HepG2 (cell line): Measurements from ENCODE around the gene FAM163B. TPM values are rescaled to one million over a fixed set of nuclear protein-coding genes. Genes with fewer than 3 reads are reported as not detected.

Experiments used
- ATAC-seq: fragments of 200-7000 bp; cut with Tn5 transposase; 3 replicates; pipeline ENCODE4 v1.9.1; 2020; ENCODE audit warnings: mild to moderate bottlenecking, moderate library complexity
- BruUV-seq: library from RNA; stranded (reverse); fragments of 400-500 nt; replicated peaks from 2 replicates; lab custom pipeline; 2021; lab: Mats Ljungman, UMichigan
- CTCF ChIA-PET: fragments of 300-600 bp; formaldehyde crosslinking; extraction: SDS; loops from one replicate; lab custom pipeline; 2021; ENCODE audit warnings: low total read pairs, inconsistent platforms, low intra/inter-chr PET ratio; lab: Yijun Ruan, JAX
- POLR2A ChIA-PET: fragments of 350-600 bp; sonication (Branson Sonifier 250); formaldehyde crosslinking; loops from one replicate; lab custom pipeline; 2020; ENCODE audit warnings: antibody characterized with exemption, inconsistent platforms; lab: Yijun Ruan, JAX
- DNase-seq: peaks from one replicate; pipeline ENCODE4 v3.0.0-alpha.2; 2015; ENCODE audit warnings: low spot score
- FAIRE-seq: peaks from 3 replicates; lab custom pipeline; 2011; peaks lifted over from hg19 to GRCh38; lab: Jason Lieb, UNC
- H2AFZ ChIP-seq: one replicate; pipeline ENCODE4 v1.6.1; 2011; ENCODE audit warnings: low read length, inconsistent platforms
- H3K27ac ChIP-seq: fragments of 300-600 bp; 3 replicates; pipeline ENCODE4 v1.8.0; 2011; ENCODE audit warnings: mixed run types, mild to moderate bottlenecking, mixed read lengths, low read length, inconsistent platforms; ENCODE audit not compliant: insufficient read depth; ENCODE audit errors: extremely low read length
- H3K27me3 ChIP-seq, 2 experiments: fragments of 200-600 bp in 1 of 2; 2 replicates in 1 of 2; 3 replicates in 1 of 2; pipeline versions ENCODE4 v1.6.0 to v1.8.0; 2011; ENCODE audit warnings: low read length in 2 of 2, mild to moderate bottlenecking in 2 of 2, moderate library complexity in 2 of 2, inconsistent platforms in 1 of 2; ENCODE audit not compliant: insufficient read depth in 2 of 2, control insufficient read depth in 1 of 2
- H3K36me3 ChIP-seq, 2 experiments: fragments of 200-600 bp in 1 of 2; replicated peaks in 1 of 2; 2 replicates in 1 of 2; 3 replicates in 1 of 2; pipeline versions ENCODE4 v1.5.1 to v1.8.0; 2011; ENCODE audit warnings: low read length in 2 of 2, inconsistent platforms in 1 of 2; ENCODE audit not compliant: insufficient read depth in 2 of 2, control insufficient read depth in 1 of 2
- H3K4me1 ChIP-seq: 2 replicates; pipeline ENCODE4 v1.5.1; 2012; ENCODE audit warnings: low read length, inconsistent platforms; ENCODE audit not compliant: insufficient read depth
- H3K4me2 ChIP-seq: 2 replicates; pipeline ENCODE4 v1.6.0; 2011; ENCODE audit warnings: low read depth, low read length, inconsistent platforms
- H3K4me3 ChIP-seq, 3 experiments: fragments of 200-600 bp in 1 of 3; sonication (generic), shearing (Covaris generic) in 1 of 3; replicated peaks in 1 of 3; 2 replicates each; pipeline ENCODE4 v1.5.1; 2011 to 2016; ENCODE audit warnings: low read length in 3 of 3, inconsistent platforms in 2 of 3, low read depth in 2 of 3, mild to moderate bottlenecking in 2 of 3, control low read depth in 1 of 3, mixed read lengths in 1 of 3; ENCODE audit not compliant: insufficient read depth in 1 of 3
- H3K79me2 ChIP-seq: one replicate; pipeline ENCODE4 v1.6.1; 2011; ENCODE audit warnings: low read length, inconsistent platforms; ENCODE audit not compliant: insufficient read depth
- H3K9ac ChIP-seq: 2 replicates; pipeline ENCODE4 v1.6.0; 2011; ENCODE audit warnings: mild to moderate bottlenecking, low read depth, low read length, inconsistent platforms; ENCODE audit not compliant: insufficient read depth
- H3K9me3 ChIP-seq: 2 replicates; pipeline ENCODE4 v1.5.1; 2012; ENCODE audit warnings: mild to moderate bottlenecking, low read length
- H4K20me1 ChIP-seq: 2 replicates; pipeline ENCODE4 v1.6.0; 2011; ENCODE audit warnings: inconsistent platforms, mild to moderate bottlenecking, low read length, moderate library complexity; ENCODE audit not compliant: insufficient read depth
- ELF4 ChIP-seq: sonication (generic); formaldehyde crosslinking; IDR thresholded peaks from 2 replicates; pipeline ENCODE4 v1.5.0; 2020; ENCODE audit warnings: missing genetic modification reagents, mild to moderate bottlenecking, moderate library complexity, borderline replicate concordance
- PHF5A ChIP-seq: IDR thresholded peaks from one replicate; pipeline ENCODE4 v1.6.1; 2018; ENCODE audit warnings: low read depth, missing genetic modification reagents; ENCODE audit not compliant: unreplicated experiment
- POLR2AphosphoS2 ChIP-seq: IDR thresholded peaks from 2 replicates; pipeline ENCODE4 v1.6.1; 2011; ENCODE audit warnings: low read depth, low read length, improper control_type of control experiment
- RBM22 ChIP-seq: fragments of 200-400 bp; formaldehyde crosslinking; optimal IDR thresholded peaks from 2 replicates; pipeline ENCODE3; 2017; ENCODE audit warnings: mild to moderate bottlenecking, low read length, moderate library complexity
- SOX13 ChIP-seq, 3 experiments: fragments of 450-650 bp in 1 of 3; sonication (generic) in 1 of 3; formaldehyde crosslinking in 1 of 3; IDR thresholded peaks in 2 of 3; conservative IDR thresholded peaks in 1 of 3; 2 replicates each; pipeline versions ENCODE4 v1.5.0 to v1.6.1; 2016 to 2020; ENCODE audit warnings: antibody characterized with exemption in 1 of 3, mild to moderate bottlenecking in 1 of 3, missing compliant biosample characterization in 1 of 3, missing genetic modification reagents in 1 of 3, moderate library complexity in 1 of 3
- TOPORS ChIP-seq: sonication (generic); formaldehyde crosslinking; IDR thresholded peaks from 2 replicates; pipeline ENCODE4 v1.8.0; 2023; ENCODE audit warnings: mild to moderate bottlenecking, missing genetic modification reagents
- ZNF230 ChIP-seq: sonication (generic); formaldehyde crosslinking; IDR thresholded peaks from 2 replicates; pipeline ENCODE4 v1.4.0; 2020; ENCODE audit warnings: mild to moderate bottlenecking, missing genetic modification reagents
- ZNF768 ChIP-seq: sonication (generic); formaldehyde crosslinking; IDR thresholded peaks from 2 replicates; pipeline ENCODE4 v1.4.0; 2020; ENCODE audit warnings: missing genetic modification reagents
- whole genome bisulfite sequencing: methylation state at CpG from one replicate; pipeline ENCODE4 v1.1.6; 2017; ENCODE audit warnings: low lambda C conversion rate; 5-methylcytosine and 5-hydroxymethylcytosine counted together
- in situ Hi-C: cut with HindIII; loops from 2 replicates; pipeline ENCODE4 v1.10.0; 2017; ENCODE audit warnings: low pct_unique_long_range_greater_than_20kb; ENCODE audit not compliant: extremely low pct_ligation_motif_present
- intact Hi-C: fragments of 100-400 bp; cut with micrococcal nuclease; formaldehyde crosslinking; loops from one replicate; pipeline ENCODE4 v1.10.0; 2022; ENCODE audit not compliant: unreplicated experiment
- polyA plus RNA-seq, 8 experiments: library from polyadenylated mRNA; depleted of rRNA in 3 of 8; stranded (reverse) in 7 of 8; unstranded in 1 of 8; fragments of >200 nt; fragmentation: Illumina TruSeq in 4 of 8; extraction: Trizol in 4 of 8; gene quantifications; 2 replicates each; pipeline versions ENCODE4 v1.2.1 to v1.2.3, GENCODE V29; 2011 to 2016; ENCODE audit warnings: low read depth in 4 of 8, missing spikeins in 1 of 8, mixed read lengths in 1 of 8; ENCODE audit not compliant: insufficient read depth in 1 of 8
- total RNA-seq, 5 experiments: library from RNA; depleted of rRNA; stranded (reverse); fragments of >200 nt; fragmentation: Illumina TruSeq; extraction: Trizol; gene quantifications; 2 replicates each; pipeline ENCODE4 v1.2.3, GENCODE V29; 2016; ENCODE audit warnings: low read depth in 1 of 5

FAM163B gene
- total and polyA plus RNA-seq, 2 of the 13 experiments (the other 11 are each of a cell fraction or from before 2014, with no cell fraction given): not detected

DNA sequence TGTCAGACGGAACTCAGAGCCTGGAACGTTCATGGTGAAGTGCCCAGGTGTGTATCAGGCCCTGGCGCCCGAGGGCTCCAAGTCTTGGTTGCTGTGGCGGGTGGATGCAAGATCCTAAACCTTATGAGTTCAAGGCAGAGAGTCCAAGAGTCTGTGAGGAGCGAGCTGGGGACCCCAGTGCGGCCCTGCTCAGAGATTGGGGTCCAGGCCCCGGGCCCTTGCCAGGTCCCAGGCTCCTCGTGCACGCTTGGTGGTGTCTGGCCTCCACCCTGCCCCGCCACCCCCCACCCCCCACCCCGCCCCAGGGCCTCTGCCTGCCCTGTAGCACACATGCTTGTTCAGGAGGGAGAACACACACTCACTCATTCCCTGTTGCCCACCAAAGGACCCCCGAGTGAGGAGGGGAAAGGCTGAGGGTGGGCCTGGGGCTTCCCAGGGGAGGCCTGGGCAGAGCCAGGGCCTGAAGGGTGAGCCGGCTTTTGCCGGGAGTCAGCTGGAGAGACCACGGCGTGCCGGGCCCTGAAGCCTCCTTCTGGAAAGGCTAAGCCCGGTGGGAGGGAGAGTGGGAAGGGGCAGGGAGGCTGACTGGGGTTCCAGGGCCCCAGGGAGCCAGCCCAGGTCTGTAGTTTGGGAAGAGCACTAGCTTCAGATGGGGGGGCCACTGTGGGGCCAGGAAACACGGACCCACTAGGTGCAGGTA lies 37.1 kb downstream of the FAM163B start:
- intact Hi-C loops (no loop called here), in situ Hi-C loops (no loop called here)
- no peak overlapping the region for H3K27ac ChIP-seq
- ChIA-PET CTCF (no interaction called here), POLR2A (no interaction called here)
- H4K20me1 ChIP-seq: no peaks in the 10 kb centered on the region
- ATAC-seq (no peak), DNase-seq (no peak), FAIRE-seq (no peak)
- no peak overlapping the region for H3K4me3 ChIP-seq
- H3K27me3 ChIP-seq: peaks cover 1 to 17% of the 10 kb centered on the region in 2 experiments; a peak in 3 of 5 replicates
- H3K36me3 ChIP-seq: no peaks in the 10 kb centered on the region
- H2AFZ ChIP-seq: no peak overlapping the region
- no TSS peak for BruUV-seq
- WGBS: 40% methylated on average over 10 of the region's 20 CpGs
- no peak overlapping the region for H3K9ac ChIP-seq
- peaks cover 14% of the 10 kb centered on the region for H3K4me1 ChIP-seq
- no peaks in the 10 kb centered on the region for H3K79me2 ChIP-seq
- TF ChIP-seq ZNF230 (no peak), SOX13 (IDR thresholded peaks at IDR 0.05) (no peak), SOX13 (CRISPR knock-in tag; conservative IDR thresholded peaks at IDR 0.05 in 1 of 2, IDR thresholded peaks at IDR 0.05 in 1 of 2) (no peak), RBM22 (no peak), POLR2AphosphoS2 (no peak), ELF4 (CRISPR knock-in tag) (no peak), ZNF768 (CRISPR knock-in tag) (no peak), PHF5A (CRISPR knock-in tag) (no peak), TOPORS (no peak)
- H3K4me2 ChIP-seq: no peak overlapping the region
- H3K9me3 ChIP-seq: no peaks in the 10 kb centered on the region
